ENCODE measurements around the gene LRRC38.

The LRRC38 gene

DNA sequence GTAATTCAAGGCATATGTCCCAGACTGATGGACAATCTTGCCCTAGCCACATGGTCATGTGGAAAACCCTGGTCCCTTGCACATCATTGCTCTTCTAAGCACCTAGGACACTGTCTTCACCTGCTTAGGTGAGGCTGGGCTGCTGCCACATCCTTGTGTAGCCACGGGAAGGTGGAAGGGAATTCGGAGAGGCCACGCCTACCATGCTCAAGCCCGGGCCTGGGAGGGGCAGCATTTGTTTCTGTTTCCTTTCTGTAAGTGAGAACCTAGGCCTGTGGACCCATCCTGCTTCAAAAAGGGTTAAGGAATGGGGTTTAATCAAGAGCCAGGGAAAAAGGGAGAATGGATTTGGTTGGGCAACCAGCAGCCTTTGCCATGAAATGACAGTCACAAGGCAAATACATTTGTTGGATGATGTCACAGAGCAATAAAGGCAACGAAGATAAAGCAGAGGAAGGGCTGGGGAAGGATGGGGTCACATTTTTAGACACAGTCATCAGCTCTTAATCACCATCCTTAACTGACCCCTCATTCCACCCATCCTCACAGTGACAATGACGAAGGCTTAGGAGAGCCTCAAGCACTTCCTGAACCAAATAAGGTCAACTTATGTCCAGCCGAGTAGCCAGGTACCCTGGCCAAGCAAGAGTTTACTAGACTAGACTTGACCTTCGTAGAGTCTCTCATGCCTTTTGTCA, 10.1 kb upstream of the LRRC38 start:
- H3K4me3 ChIP-seq (ENCODE audit: low read length), result no peak overlapping the region
- DNase-seq (ENCODE audit: low read depth, low spot score), result no peak

DNA sequence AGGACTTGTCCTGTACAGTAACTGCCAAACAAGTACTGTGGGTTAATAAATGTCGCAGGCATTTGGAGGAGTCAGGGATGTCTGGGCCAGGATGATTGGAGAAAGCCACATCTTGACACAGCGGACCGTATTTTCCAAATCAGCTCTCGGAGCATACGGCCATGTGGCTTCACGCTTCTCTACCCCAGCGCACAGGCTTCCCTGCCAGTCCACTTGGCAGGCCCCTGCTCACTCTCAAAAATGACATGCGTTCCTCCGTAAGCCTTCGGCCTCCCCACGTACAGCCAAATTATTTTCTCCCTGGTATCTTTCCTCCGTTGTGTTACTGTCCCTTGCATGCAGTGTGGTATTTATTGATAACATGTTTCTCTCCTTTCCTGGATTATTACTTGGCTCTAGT, 7.2 kb upstream of the LRRC38 start:
- H3K4me3 ChIP-seq (ENCODE audit: low read length), result no peak overlapping the region
- no peak for DNase-seq (ENCODE audit: low read depth, low spot score)

DNA sequence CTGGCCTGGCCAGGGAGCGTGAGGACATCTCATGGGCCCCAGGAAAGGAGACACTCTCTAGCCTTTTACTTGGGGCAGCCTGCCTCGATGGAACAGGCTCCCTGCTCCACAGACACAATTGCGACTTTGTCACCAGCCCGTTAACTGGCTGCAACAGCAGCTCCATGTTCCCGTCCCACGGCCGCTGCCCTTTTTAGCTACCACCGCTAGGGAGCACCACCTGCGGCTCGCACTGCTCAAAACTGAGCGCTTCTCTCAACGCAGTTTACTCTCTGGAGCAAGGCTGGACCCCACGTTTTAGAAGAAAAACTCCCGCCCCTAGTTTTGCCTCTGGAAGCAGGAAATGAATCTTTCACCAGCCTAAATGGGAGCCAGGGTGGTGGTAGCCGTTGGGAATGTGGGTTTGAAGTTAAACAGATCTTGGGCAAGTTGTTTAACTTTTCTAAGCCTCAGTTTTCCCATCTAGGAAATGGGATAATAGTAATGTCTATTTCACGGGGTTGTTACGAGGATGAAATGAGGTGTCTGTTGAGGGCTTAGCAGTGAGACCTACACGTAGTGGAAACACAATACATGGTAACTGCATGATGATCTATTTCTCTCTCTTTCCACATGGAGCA, 3.5 kb upstream of the LRRC38 start:
- peak; percentile 51 for DNase-seq (ENCODE audit: low read depth, low spot score)
- H3K4me3 ChIP-seq (ENCODE audit: low read length), result no peak overlapping the region

- DNase-seq (ENCODE audit: low read depth, low spot score), result no peak
- H3K4me3 ChIP-seq (ENCODE audit: low read length), result no peak overlapping the region
Measured at GRCh38 chr1:13516606-13517005, 2.8 kb upstream of the LRRC38 start.

DNA sequence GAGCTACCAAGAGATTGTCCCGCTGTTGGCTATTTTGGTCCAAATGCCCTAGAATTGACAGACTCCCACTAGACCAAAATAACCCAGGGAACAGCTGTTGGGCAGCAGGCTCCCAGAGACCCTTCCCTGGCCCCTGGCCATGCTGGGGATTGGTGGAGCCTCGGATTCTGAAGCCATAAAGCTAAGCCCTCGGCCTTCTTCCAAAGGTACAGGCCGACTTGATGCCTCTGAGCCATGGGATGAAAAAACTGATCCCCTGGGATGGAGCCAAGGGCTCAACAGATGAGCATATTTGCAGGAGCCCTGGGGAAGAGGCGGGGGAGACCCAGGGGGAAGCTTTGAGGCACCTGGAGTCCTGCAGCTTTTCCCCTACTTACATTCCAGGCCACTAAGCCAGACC, 1.0 kb upstream of the LRRC38 start:
- no peak overlapping the region for H3K4me3 ChIP-seq (ENCODE audit: low read length)
- DNase-seq (ENCODE audit: low read depth, low spot score), result no peak

DNA sequence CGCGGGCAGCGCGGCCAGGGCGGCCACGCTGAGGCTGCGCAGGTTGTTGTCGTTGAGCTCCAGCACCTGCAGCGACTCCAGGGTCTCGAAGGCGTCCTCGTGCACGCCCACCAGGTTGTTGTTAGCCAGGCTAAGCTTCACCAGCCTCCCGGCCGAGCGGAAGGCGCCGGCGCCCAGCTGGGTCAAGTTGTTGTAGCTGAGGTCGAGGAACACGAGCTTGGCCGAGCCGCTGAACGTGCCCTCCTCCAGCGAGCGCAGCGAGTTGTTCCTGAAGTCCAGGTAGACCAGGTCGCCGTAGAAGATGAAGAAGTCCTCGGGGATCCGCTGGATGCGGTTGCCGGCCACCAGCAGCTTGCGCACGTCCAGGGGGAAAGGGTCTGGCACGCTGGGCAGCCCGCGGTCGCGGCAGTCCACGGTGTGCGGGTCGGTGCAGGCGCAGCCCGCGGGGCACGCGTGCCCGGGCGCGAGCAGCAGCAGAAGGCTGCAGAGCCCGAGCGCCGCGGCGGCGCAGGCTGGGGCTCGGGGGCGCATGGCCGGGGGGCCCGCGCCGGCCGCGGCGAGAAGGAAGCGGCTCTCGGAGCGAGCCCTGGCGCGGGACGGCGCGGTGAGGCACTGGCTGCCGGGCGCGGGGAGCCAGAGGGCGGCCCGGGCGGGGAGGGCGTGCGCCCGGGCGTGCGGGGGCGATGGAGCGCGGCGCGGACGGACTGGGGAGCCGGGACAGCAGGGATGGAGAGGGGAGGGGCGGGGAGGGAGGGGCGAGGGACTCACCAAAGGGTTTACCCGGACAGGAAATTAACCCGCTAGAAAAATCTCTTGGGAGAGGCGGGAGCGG, 524 bp downstream of the LRRC38 start:
- DNase-seq (ENCODE audit: low read depth, low spot score), result no peak
- peak overlapping the region; percentile 36 for H3K4me3 ChIP-seq (ENCODE audit: low read length)

DNA sequence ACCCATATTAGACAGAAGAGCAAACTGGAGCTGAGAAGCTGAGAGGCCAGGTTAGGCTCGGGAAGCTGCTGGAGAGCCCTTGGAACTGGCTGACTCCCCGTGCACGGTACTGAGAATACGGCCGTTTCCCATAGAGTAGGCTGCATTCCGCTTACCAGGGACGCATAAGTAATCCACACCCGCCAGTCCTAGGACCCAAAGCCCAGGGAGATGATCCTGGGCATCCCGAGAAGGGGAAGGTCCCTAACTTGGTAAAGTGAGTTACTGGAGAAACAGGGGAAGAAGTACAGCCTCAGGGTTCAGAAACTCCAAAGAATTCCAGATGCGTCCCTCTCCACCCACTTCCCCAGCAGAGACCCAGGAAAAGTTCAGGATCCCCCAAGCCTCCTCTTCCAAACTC, 1.3 kb downstream of the LRRC38 start:
- no peak for DNase-seq (ENCODE audit: low read depth, low spot score)

DNA sequence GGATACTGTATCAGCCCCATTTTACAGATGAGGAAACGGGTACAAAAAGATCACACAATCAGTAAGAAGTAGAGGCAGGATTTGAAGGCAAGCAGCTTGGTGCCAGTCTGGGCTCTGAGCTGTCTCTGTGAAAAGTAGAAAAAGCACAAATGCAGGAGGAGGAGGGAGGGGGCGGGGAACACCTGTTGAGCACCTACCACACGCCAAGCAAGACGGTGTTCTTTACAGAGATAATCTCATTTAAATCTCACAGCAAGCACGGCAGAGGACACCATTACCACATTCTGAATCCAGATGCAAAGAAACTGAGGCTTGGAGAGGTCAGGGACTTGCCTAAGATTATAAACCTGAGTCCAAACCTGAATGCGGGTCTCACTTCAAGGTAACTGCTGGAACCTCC, 3.3 kb downstream of the LRRC38 start:
- no peak overlapping the region for H3K4me3 ChIP-seq (ENCODE audit: low read length)
- no peak for DNase-seq (ENCODE audit: low read depth, low spot score)

More for the DNA sequence above, 1.3 kb downstream of the LRRC38 start:
- no peak overlapping the region for H3K4me3 ChIP-seq (ENCODE audit: low read length)

DNA sequence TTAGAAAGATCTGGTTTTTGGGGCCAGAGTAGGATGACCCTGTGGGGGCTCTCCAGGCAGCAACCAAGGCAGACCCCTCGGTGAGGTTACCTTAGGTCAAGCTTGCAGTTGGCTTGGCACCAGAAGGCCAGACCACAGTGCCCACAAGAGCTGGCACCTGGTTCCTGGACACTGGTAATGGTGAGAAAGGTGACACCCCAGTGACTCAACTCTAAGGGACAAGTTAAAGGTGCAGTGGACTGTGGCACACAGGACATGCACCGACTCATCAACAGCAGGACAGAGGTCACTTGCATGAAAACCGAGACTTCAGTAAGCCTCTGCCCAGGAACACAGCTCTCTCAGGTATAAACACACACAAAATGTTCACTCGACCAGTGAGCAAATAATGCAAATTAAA, 6.7 kb downstream of the LRRC38 start:
- no peak overlapping the region for H3K4me3 ChIP-seq (ENCODE audit: low read length)
- no peak for DNase-seq (ENCODE audit: low read depth, low spot score)

DNA sequence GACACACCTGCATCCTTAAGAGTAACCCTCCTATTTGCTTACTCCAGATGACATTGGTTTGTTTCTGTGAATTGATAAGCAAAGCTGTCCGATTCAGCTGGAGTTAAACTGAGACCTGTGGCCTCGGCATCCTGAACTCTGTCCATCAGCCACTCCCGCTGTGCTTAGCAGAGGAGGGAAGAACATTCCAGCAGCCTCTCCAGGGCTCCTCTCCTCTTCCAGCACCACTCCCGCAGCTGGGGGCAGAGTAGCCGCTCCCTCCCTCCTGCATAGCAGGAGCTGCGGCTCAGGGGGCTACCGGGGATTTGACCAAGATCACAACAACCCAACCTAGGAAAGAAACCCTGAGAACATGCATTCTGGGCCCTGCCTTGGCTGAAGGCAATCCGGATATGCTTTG, 8.8 kb downstream of the LRRC38 start:
- DNase-seq (ENCODE audit: low read depth, low spot score), result no peak
- no peak overlapping the region for H3K4me3 ChIP-seq (ENCODE audit: low read length)

DNA sequence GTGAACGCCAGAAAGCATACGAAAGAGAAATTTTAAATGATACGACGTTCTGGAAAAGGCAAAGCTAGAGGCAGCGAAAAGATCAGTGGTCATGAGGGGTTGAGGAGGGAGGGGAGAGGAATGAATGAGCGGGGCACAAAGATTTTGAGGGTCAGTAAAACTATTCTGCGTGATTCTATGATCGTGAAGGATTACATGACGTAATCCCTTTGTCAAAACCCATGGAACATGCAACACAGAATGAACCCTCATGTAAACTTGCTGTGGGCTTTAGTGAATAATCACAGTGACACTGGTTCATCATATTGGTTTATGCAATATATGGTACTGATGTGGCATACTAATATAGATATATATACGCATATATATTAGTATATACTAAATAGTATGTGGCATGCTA, 13.0 kb downstream of the LRRC38 start:
- no peak overlapping the region for H3K4me3 ChIP-seq (ENCODE audit: low read length)

GRCh38 chr1:13499422-13499821, 14.4 kb downstream of the LRRC38 start:
- H3K4me3 ChIP-seq (ENCODE audit: low read length), result no peak overlapping the region
- no peak for DNase-seq (ENCODE audit: low read depth, low spot score)

More for the DNA sequence above, 13.0 kb downstream of the LRRC38 start:
- no peak for DNase-seq (ENCODE audit: low read depth, low spot score)

DNA sequence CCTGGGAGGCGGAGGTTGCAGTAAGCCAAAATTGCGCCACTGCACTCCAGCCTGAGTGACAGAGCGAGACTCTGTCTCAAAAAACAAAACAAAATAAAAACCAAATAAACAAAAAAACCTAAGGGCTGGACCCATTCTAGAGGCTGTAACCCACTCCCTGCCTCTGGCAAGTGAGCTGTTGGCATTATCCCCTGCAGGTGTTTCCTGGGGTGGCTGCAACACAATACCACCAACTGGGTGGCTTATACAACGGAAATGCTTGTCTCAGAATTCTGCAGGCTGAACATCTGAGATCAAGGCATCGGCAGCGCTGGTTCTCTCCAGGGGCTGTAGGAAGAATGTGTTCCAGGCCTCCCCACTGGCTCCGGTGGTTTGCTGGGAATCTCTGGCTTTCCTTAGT, 15.2 kb downstream of the LRRC38 start:
- peak overlapping the region; percentile 2 for H3K4me3 ChIP-seq (ENCODE audit: low read length)
- DNase-seq (ENCODE audit: low read depth, low spot score), result peak; percentile 97

GRCh38 chr1:13495186-13495585, 18.6 kb downstream of the LRRC38 start:
- no peak overlapping the region for H3K4me3 ChIP-seq (ENCODE audit: low read length)
- no peak for DNase-seq (ENCODE audit: low read depth, low spot score)

DNA sequence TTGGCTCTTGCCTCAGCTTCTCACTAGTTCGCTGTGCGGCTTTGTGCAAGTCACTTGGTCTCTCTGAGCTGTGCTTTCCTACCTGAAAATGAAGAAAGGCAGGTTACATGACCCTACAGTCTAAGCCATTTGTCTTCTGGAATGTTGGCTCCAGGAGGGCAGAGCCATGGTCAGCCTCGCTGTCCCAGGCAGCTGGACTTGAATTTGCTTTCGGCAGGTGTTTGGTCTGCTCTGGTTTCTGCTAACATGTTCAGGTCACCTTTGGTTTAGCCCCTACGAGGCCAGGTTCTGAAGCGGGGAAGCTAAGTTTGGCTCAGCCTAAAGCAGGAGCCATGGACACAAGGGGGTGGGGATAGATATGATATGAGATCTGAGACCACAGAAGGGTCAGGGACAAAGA, 19.1 kb downstream of the LRRC38 start:
- DNase-seq (ENCODE audit: low read depth, low spot score), result no peak
- no peak overlapping the region for H3K4me3 ChIP-seq (ENCODE audit: low read length)

- H3K4me3 ChIP-seq (ENCODE audit: low read length), result no peak overlapping the region
- no peak for DNase-seq (ENCODE audit: low read depth, low spot score)
Measured at GRCh38 chr1:13494025-13494424, 19.8 kb downstream of the LRRC38 start.

GRCh38 chr1:13492711-13493110, 21.1 kb downstream of the LRRC38 start:
- DNase-seq (ENCODE audit: low read depth, low spot score), result no peak
- H3K4me3 ChIP-seq (ENCODE audit: low read length), result no peak overlapping the region

DNA sequence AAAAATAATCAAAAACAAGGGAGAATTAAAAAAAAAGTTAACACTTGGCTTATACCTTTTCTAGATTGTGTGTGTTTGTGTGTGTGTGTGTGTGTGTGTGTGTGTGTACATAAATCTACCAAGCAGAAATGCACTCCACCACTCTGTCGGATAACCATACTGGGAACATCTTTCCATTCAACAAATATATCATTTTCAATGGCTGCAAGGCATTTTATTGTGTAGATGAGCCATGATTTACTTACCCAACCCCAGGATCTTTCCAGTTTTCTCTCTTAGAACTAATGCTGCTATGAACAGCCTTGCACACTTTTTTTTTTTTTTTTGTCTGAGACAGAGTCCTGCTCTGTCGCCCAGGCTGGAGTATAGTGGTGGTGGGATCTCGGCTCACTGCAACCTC, 25.8 kb downstream of the LRRC38 start:
- DNase-seq (ENCODE audit: low read depth, low spot score), result no peak
- peak overlapping the region; percentile 47 for H3K4me3 ChIP-seq (ENCODE audit: low read length)

DNA sequence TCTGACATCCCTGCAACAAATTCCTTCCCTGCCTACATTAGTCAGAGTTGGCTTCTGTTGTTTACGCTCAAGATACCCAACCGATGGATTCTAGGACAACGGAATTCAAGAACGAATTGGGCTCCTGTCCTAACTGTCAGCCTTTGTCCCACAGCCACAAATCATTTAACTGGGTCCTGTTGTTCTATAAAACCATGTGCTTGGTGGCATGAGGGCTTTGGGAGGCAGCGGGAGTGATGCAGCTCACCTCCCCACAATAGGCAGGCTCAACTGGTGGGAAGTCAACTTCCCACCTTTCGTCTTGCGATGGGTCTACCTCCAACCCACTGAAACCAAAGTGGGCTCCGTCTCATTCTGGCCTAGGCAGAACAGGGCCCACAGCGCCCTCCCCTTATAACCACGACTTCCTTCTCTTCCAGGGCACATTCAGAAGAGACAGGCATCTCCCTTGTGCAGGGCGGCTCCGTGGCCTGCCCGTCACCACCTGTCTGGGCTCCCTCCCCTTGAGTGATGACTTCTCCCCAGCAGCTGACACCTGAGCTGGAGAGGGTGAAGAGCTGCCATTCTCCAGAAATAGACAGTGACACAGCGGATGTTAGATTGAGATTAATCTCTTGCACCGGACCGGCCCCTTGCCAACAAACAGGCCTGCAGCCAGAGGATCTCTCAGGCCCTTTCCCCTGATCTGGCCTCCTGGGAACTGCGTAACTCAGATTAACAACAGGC, 26.5 kb downstream of the LRRC38 start:
- H3K4me3 ChIP-seq (ENCODE audit: low read length), result peak overlapping the region; percentile 47
- peak; percentile 94 for DNase-seq (ENCODE audit: low read depth, low spot score)

GRCh38 chr1:13483946-13484345, 29.9 kb downstream of the LRRC38 start:
- no peak for DNase-seq (ENCODE audit: low read depth, low spot score)
- no peak overlapping the region for H3K4me3 ChIP-seq (ENCODE audit: low read length)

Data from Jurkat, Clone E6-1 (cell line).